Ovary (tissue), 3 donors: ENCODE data around the gene FUBP3.

Source experiments
- CTCF ChIP-seq, 3 donors: fragments of 450-650 bp in 2 of 3; fragments of 200-600 bp in 1 of 3; IDR thresholded peaks; one replicate each; pipeline versions ENCODE4 v1.5.1 to v1.8.0; 2016 to 2022; ENCODE audit warnings: antibody characterized with exemption in 3 of 3, mild to moderate bottlenecking in 1 of 3
- EP300 ChIP-seq: sonication (generic); formaldehyde crosslinking; IDR thresholded peaks from one replicate; pipeline ENCODE4 v1.6.1; 2017; ENCODE audit warnings: antibody characterized with exemption
- POLR2A ChIP-seq: fragments of 450-650 bp; IDR thresholded peaks from one replicate; pipeline ENCODE4 v1.6.1; 2017; ENCODE audit warnings: antibody characterized with exemption, mild to moderate bottlenecking, moderate library complexity
- donor health status: DM: no; HTN: no; CAD: no.

DNA sequence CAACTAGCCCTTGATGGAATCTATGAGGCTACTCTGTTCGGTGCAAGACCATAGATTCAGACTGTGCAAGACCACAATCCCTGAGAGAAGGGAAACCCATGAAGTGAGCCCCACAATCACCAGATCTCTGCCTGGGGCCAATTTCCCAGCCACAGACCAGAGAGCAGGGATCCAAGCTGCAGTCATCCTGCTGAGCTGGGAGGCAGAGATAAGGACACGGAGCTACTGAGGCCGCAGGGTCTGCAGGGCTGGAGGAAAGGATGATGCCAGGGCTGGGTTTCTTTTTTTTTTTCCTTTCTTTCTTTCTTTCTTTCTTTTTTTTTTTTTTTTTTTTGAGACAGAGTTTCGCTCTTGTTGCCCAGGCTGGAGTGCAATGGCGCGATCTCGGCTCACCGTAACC lies 47.7 kb upstream of the FUBP3 start:
- TF ChIP-seq CTCF (IDR thresholded peaks at IDR 0.05): no peak
- TF ChIP-seq POLR2A: no peak
- no peak for TF ChIP-seq EP300
